Measurements from ENCODE around the gene SAMD4A.
"Not testable (repeated sequence)": the region's sequence is repeated elsewhere in the genome, so short reads cannot be mapped to it uniquely, and the experiment has no call there.

The SAMD4A gene

DNA sequence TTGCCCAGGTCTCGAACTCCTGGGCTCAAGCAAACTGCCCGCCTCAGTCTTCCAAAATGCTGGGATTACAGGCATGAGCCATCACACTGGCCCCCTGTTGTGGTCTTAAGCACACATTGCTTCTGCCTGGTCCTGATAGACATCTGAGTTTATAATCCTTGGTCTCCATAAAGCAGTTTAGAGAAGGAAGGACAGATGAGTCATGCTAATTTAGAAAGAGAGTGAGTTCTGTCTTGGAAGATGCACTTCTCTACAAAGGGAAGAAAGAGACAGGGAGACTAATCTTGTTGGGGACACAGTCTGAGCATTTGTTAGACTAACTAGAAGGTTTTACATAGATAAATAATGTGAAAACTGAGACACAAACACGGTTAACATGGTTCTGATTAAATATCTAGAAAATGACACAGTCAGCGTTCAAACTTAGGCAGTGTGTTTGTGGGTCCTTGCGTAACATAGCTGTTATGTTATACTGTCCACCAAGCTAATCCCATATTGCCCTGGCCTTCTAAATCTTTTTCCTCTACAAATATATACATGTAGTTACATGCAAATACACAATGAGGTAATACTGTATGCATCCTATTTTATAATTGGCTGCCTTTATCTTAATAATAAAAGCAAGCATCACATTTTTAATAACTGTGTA, 31.0 kb downstream of the SAMD4A start:
- DNase-seq = no peak

DNA sequence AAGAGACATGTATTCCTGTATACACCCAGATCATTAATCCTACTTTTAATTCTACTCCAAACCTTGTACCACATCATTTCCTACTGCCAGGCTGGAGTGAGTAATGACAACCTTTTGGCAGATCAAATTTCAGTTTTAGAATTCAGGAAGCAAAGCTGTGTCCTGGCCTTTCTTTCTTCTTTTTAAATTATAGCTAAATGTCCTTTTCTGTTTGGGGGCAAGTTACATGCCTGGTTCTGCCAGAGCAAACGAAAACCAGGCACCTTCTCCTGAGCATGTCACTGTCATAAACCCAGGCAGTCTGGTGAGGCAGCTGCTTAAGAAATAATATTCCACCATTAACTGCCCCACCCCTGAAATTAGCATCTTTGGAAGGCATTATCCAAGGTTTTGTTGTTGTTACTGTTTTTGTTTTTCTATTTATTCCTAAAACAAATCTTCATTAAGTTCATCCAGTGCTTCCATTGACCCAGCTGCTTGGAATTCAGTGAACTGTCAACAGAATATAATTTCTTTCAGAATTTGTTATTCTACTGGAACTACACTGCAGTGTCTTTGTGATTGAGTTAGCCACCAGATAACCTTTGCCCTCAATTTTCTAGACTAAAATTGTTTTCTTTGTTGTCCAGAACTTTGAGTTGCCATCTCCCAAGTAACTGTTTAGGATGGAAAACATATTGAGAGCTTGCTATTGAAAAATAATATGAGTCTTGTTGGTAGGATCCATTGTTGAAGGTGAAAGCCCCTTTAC, 33.2 kb downstream of the SAMD4A start:
- DNase-seq = no peak

DNA sequence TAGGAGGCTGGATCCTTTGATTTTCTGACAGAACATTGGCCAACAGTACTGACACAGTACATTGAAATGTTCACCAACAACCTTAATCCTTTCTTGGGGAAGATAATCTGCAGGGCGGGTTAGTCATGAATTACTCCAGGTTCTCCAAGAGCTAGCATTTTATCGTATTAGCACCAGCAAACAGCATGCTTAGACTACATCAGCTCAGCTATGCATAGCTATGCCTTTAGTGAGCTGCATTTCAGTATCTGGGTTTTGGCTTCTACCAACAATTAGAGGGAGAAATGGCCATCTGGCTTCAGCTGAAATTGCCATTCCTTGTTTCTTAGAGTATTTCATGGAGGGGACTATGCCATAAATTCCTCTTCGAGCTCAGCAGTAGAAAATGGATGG, 33.8 kb downstream of the SAMD4A start:
- DNase-seq = no peak

DNA sequence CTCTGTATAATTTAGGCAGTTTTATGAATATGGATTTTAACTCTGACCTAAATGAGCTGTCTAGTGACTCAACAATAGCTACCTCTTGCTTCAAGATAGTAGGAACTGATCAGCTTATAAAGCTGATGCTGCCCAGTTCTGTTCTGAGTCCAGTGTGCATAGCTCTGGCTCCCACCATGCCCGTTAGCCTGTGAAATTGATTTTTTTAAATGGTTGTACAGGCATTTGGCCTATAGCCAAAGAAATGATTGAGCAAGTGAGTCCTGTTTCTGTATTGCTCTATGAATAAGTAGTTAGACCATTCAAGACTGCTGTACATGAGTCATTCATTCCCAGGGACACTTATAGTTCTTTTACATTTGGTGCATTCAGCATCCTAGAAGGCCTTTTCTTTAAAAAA, 36.4 kb downstream of the SAMD4A start:
- no peak for DNase-seq

DNA sequence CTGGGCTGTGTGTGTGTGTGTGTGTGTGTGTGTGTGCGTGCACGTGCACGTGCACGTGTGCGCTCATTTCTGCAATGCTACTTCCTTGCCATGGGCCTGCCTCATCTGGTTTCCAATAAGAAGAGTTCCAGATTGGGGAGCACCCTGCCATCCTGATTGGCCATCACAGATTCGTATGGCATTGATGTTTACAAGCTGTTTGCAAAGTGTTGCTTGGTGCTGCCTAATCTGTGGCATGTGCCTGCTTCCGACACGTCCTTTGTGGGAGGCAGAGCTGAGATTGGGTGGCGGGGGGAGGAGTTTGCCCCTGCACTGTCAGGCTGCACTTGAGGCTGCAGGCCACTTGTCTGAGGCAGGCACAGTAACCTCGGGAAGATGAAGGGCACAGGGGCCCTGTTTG, 39.2 kb downstream of the SAMD4A start:
- DNase-seq = no peak

DNA sequence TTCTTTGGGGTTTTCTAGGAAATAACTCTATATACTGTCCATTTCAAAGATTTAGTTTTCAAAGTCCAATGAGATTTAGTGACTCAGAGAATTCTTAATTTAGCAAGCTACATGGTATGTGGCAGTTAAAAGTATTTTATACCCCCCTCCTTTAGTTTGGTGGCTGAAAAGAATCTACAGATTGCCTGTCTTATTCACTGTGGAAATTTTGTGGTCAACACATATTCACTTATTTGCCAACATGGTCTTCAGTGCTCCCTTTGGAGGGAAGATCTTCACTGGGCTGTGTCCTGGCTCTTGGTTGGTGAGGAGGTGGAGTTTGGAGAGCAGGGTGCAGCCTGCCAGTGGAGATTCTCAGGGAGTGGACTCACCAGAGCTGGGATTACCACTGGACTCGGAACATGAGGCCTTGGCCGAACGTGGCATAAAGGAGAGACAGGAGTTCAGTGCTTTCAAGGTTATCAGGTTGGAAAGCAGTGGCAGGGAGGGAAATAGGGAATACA, 39.8 kb downstream of the SAMD4A start:
- DNase-seq = no peak

DNA sequence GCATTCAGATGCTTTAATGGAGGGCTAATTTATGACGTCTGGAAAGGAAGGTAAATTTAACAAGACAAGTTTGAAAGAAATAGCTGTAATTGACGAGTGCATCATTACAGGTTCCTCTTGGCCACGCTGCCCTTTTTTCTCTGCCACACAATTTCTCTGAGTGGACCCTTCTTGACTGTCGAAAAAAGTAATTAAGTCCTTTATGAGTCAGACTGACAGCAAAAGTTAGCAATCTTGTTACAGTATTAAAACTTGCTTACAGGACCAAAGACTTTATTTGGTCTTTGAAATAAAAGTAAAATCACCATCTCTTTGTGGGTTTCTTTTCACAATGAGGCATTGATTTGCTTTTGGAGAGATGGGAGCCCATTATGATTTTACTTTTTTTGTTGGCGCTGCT, 42.6 kb downstream of the SAMD4A start:
- DNase-seq = no peak

DNA sequence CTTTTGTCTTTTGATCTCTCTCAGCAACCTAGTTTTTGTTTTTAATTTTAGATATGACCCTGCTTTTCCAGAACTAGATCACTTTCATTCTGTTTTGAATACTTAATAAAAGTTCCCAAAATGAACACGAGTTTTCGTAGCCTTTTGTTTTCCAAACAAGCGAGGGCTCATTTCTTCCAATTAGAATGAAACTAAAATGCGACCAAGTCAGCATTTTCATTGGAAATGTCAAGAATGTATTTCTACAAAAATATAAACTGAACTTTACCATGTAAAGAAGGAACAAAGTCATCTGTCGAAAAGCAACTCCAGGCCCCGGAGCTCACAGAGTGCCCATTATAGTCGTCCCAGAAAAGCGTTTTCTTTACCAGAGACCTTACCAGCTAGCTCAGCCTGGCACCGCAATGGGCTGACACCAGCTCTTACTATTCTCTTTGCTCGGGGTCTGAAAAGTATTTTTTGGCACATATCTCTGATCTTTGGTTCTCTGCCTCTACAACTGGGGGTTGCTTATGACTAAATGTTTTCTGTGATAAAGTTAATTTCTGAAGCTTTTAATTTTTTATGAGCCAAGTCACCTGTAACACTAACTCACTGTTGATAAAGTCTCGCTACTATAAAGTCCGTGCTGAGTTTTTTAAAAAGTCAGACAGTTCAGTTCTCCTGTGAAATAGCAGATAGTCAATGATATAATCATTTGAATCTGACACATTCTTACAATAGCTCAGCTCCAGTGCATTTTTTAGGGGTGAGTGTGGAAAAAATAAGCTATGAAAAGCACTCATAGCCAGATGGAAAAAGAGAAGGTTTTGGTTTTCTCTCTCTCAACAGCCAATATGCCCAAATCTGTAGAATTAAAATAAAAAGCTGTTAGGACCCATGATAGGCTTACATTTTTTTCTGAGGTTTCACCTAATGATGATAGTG, 43.4 kb downstream of the SAMD4A start:
- no peak for DNase-seq

DNA sequence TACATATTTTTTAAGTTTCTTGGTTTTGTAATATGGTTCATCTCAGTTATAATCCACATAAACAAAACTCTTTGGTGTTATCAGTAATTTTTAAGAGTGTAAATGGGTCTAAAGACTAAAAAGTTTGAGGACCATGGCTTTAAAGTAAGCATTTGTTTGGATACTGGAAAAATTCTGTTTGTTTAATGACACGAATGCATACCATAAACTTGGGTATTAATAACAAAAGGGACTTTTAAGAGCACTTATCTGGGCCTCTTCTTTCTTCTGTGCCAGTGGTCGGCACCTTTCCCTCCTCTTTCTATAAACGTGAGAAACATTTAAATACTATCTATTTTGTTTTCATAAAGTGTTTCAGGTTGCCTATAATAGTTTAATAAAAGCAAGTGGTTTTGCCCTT, 47.4 kb downstream of the SAMD4A start:
- DNase-seq = no peak

DNA sequence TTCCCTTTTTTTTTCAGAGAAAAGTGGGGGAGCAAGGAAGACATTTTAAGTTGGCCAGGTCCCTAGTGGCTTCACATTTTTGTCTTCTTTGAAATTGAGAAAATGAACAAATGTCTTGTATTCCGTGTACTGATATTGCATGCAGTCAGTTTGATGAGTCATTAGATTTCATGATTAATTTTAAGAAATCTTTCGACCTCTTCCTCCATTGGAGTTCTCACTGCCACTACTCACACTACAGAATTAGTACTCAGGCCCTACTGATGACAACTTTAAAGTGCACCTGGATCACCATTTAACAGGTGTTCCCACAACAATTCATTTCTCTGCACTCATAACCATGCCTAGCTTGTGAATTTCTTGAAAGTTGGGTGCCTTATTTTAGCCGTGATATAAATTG, 50.5 kb downstream of the SAMD4A start:
- no peak for DNase-seq

DNA sequence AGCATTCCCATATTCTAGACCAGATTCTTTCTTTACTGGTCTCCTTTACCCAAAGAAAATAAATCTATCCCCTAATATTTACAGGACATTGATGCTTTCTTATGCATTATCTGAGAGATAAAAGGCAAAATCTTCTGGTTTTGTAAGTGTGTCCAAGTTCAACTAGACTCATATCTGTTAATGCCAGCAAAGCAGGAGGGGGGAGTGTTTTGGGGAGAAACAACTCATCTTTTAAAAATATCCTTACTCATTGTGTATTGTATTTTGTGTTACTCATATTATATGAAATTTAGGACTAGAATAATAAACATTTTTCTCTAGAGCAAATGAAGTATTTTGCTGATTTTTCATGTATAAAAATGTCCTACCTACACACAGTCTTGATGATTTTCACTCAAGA, 54.8 kb downstream of the SAMD4A start:
- DNase-seq = no peak

DNA sequence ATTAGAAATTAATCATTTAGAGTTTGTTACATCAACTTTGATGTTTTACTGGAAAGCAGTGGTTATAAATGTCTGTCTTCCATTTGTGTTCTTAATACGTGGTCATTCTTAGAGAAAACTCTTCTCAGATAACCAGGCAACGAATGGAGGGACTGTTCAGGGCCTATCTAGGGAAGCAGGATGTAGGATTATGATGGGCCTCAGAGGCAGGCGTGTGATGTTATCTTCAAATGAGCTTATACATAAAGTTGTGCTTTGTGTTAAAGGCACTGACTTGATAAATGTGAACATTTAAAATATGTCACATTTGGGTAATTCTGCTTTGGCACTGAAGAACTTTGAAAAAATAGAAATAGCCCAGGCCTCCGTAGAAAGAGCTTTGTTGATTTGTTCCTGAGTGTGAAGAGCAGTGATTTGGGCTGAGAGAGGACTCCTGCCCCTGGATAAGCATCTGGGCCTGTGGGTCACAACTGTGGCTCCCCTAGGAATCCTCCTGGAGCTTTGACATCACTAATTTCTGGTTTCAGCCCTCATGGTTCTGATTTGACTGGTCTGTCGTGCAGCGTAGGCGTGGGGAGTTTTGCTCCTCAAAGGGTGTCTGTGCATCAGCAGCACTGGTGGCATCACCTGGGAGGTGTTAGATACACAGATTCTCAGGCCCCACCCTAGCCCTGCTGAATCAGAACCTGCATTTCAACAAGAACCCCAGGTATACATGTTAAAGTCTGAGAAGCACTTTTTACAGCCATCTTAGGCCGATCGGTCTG, 55.4 kb downstream of the SAMD4A start:
- DNase-seq = no peak

DNA sequence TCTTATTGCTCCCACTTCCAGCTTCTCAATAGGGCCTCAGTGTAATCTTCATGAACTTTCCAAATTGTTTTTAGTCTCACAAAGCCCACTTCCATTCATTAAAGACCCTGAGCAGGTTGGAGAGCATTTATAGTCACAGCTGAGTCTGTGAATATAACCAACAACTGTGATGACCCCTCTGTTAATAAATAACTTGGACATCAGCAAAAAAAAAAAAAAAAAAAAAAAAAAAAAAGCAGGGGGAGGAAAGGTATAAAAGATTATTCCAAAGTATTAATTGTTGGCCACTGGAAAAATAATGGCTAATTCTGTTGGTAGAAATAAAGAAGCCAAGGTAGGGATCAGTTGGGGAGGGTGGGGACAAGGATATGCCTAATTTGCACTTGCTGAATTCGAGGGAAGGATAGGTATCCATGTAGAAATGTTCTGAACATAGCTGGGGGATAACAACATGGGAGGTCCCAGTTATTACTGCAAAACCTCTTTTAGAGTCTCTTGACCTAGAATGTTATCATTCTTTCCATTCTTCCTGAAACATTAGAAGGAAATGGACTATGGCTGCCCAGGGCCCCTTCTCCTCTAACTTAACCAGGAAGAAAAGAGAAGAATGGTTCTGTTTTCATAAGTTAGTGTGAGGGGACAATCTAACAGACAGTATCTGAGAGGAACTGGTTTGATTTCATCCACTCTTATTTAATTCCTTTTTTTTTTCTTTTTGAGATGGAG, 56.5 kb downstream of the SAMD4A start:
- DNase-seq = no peak

DNA sequence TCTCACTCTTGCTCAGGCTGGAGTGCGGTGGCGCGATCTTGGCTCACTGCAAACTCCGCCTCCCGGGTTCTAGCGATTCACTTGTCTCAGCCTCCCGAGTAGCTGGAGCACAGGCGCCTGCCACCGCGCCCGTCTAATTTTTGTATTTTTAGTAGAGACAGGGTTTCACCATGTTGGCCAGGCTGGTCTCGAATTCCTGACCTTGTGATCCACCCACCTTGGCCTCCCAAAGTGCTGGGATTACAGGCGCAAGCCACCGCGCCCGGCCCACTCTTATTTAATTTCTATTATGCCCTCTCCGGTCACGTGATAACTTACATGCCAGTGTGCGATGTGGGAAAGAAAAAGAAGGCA, 57.1 kb downstream of the SAMD4A start:
- DNase-seq = not testable (repeated sequence)

DNA sequence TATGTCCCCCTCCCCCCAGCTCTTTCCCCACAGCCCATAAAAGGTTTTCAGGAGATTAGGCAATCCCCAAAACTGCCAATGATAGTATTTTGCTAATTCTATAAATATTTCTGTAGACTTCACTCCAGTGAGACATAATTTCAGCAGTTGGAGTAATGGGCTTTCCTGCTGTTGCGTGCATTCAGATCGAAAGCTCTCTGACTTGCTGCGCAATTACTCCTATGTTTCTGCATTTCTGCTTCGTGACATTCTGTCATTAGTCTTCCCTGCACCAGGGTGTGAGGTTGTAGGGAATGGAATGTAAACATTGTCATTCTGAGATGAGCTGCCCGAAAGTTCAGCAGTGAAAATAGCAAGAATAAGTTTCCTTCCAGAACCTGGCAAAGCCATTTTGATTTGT, 58.2 kb downstream of the SAMD4A start:
- no peak for DNase-seq

DNA sequence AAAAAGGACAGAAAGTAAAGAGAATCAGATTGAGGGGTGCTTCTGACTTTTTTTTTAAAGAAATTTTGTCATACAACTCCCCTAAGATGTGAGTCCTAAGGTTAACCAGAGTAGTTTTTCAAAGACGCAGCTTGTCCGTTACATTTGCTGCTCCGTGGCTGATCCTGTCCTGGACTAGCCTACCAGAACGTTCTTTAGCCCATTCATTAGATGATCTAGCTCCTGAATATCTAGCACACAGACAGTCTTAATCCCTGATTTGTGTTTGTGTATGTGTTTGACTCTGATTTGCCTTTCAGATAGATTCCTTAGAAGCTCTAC, 60.3 kb downstream of the SAMD4A start:
- no peak for DNase-seq

DNA sequence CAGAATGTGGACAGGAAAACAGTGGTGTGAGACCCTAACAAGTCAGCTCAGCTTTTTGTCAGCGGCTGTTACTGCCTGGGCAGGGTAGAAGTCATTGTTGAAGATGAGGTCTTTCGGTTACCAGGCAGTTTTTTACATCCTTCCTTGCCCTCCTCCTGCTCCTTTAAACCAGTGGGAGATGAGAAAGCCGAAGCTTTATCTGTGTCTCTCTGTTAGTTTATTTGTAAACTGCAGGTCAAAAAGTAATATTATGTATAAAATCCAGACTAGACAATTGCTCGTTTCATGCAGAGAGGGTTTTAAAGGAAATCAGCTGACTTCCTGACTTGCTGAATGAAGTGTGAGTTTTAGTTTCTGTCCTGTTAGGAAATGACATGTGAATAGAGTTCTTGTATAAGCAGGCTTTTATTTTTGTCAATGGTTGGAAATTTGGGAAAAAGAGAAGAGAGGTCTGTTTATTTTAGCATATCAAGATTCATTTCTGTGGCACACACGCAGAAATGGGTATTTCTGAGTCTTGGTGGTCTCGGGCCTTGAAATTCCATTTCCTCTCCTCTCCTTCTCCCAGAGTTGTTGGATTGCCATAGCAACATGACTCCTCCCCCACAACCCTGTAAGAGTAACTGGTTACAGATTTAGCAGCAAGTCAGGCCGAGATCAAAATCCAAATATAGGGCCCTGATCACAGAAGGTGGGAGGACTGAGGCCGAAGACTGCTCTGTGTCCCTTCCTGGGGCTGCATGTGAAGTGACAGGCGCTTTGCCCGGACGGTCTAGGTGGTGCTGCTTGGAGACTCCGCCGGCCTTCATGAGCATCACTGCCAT, 60.8 kb downstream of the SAMD4A start:
- DNase-seq = no peak

DNA sequence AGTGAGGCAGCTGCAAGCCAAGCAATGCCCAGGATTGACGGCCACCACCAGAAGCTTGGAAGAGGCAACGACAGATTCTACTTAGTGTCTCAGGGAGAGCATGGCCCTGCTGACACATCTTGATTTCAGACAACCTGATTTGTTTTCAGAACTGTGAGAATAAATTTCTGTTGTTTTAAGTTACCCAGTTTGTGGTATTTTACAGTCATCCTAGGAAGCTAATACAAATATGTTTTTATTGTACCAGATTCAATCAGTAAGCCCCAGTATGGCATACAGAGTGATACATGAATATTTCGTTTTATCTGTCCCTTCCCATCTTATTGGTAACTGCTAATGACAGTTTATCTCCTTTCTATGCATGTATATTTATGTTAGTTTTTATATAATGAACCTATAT, 62.3 kb downstream of the SAMD4A start:
- no peak for DNase-seq

DNA sequence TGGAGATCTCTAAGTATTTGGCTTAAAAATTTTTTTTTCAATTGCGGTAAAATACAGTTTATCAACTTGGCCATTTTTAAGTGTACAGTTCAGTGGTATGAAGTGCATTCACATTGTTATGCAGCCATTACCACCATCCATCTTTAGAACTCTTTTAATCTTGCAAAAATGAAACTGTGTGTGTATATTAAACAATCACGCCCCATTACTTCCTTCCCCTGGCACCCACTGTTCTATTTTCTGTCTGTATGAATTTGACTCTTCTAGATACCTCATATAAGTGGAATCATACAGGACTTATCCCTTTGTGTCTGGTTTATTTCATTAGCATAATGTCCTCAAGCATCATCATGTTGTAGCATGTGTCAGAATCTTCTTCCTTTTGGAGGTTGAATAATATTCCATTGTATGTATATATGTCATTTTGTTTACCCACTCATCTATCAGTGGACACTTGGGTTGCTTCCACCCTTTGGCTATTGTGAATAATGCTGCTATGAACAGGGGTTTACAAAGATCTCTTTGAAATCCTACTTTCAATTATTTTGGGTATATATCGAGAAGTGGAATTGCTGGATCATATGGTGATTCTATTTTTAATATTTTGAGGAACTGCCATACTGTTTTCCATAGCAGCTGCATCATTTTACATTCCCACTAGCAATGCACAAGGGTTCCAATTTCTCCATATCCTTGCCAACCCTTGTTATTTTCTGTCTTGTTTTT, 62.9 kb downstream of the SAMD4A start:
- DNase-seq = no peak

DNA sequence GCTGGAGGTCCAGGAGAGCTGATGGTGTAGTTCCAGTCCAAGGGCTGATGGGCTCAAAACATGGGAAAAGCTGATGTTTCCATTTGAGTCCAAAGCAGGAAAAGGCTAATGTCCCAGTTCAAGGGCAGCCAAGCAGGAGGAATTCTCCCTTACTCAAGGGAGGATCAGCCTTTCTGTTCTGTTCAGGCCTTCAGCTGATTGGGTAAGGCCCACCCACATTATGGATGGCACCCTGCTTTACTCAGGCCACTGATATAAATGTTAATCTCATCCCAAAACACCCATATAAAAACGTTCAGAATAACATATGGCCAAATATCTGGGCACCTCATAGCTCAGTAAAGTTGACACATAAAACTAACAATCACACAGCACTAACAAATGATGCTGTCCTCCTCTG, 64.1 kb downstream of the SAMD4A start:
- no peak for DNase-seq

DNA sequence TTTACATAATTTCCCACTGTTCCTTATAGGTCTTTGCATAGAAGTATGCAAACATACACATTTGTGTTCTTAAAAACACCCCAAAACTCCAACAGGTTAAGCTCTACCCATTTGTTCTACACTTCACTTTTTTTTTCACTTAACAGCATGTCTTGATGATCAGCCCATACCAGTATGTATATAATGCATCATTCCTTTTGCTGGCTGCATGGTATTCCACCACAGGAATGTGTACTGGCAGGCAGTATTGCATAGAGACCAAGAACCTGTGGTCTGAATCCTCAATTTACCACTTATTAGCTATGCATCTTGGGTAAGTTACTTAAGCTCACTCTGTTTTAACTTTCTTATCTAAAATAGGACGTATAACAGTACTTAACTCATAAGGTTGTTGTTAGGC, 65.5 kb downstream of the SAMD4A start:
- no peak for DNase-seq

Measured in effector CD8-positive, alpha-beta T cell (primary cell).